ENCODE results near the gene SKAP1.
"Not testable (repeated sequence)": the region's sequence is repeated elsewhere in the genome, so short reads cannot be mapped to it uniquely, and the experiment has no call there.

The SKAP1 gene

DNA sequence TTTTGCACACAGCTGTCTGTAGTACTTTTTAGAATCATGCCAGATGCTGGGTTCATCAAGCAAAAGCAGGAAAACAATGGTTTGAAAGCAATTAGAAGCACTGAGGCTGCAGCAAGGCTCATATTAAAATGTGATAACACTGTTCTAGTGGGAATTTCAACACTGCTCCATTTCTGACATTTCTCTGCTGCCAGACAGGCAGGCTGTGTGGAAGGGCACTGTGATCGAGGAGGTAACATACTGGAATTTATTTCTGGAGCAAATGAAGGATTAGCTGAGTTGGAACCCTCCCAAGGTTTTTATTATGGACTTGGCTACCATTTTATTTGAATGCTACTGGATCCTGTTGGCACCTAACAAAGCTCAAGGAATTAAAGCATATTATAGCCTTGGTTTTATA, 66.9 kb downstream of the SKAP1 start:
- no peak for DNase-seq

DNA sequence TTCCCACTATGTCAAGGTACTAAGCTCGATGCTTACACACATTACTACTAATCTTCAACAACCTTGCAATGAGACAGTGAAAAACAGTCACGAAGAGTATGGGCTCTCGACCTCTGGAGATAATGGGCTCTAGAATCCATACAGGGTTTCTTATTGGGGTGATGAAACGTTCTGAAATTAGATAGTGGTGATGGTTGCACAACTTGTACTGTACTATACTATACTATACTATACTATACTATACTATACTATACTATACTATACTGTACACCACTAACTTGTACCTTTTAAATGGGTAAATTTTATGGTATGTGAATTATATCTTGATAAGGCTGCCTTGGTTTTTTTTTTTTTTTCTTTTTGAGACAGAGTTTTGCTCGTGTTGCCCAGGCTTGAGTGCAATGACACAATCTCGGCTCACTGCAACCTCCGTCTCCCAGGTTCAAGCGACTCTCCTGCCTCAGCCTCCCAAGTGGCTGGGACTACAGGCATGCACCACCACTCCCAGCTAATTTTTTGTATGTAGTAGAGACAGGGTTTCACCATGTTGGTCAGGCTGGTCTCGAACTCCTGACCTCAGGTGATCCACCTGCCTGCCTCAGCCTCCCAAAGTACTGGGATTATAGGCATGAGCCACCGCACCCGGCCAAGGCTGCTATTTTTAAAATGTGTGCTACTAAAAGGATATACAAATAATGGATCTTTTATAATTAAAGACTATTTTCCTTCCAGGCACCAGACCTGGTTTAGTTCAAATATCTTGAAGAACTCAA, 69.0 kb downstream of the SKAP1 start:
- DNase-seq, result not testable (repeated sequence)

DNA sequence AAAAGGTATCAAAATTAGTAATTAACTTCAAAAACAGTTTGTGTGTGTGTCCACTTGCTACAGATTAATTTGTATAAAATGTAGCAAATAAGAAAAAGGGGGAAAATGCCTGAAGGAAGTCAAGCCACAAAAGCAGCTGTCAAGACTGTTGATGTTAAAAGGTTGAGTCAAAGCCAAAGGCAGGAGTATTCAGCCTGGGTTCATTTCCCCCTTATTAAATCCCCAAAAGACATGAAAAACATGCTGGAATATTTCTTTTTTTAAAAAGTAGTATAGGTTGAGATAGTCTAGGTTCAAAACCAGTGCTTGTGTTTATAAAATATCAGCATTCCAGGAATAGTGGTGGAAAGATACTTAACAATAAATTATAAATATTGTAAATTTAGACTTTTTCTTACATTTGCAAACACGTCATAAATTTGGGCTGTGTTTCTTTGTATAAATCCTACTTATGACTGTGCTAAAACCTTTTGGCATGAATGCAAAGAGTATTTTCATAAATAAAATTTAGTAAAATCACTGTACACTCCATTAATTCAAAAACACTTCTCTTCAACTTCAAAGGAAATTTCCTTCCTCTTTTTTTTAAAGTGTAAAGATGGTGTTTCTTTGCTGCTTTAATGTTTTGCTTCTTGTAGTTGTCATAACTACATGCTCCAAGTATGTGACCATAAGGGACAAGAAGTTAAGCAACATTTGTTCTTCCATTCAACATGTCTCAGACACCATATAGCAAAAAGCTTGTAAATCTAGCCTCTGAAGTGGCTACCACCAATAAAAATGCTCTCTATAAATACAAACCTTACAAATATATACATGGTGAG, 72.0 kb downstream of the SKAP1 start:
- no peak for DNase-seq

DNA sequence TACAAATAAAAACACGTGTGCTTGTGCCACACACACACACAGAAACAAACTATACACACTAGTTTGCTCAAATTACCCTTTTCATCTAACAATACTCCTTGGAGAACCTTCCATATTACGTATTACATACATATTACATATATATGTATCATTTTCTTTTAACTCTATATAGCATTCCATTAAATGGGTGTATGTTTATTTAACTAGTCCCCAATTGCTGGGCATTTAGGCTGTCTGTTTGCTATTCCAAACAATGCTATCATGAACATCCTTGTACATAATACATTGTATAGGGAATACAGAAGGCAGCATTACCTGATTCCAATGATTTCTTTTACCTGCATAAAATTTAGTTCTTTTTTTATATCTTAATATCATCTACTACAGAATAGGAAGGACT, 73.1 kb downstream of the SKAP1 start:
- no peak for DNase-seq

DNA sequence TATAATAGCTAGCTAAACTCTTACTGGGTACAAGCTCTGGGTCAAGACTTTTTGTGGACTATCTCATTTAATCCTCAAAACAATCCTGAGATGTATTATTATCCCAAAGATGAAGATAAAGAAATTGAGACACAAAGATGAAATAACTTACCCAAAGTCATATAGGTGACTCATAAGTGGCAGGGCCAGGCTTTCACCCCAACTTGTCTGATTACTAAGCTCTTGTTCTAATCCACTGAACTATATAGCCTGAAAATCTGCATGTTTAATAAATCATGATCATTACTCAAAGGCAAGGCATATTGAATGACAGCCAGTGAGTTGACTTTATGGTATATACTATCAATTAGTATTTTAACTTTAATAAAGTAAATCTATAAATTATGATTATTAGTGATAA, 77.4 kb downstream of the SKAP1 start:
- no peak for DNase-seq

DNA sequence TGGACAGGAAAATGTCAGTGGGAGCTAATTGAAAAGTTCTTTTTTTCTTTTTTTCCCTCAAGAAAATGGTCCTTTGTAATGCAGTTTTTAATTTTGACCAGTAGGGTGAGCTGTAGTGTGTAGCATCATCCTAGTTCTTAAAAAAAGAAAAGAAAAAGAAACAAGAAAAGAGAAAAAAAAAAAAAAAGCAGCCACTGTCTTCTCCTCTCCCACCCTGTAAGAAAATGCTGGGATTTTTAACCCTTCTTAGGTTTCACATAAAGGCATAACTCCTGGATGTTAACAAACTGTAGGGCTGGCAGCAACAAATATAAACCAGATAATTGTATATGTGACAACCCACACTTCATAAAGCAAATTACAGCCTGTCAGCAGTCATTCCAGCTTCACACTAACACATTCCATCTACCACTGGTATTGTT, 78.1 kb downstream of the SKAP1 start:
- DNase-seq, result peak in 1 of 2 donors; percentile 60

DNA sequence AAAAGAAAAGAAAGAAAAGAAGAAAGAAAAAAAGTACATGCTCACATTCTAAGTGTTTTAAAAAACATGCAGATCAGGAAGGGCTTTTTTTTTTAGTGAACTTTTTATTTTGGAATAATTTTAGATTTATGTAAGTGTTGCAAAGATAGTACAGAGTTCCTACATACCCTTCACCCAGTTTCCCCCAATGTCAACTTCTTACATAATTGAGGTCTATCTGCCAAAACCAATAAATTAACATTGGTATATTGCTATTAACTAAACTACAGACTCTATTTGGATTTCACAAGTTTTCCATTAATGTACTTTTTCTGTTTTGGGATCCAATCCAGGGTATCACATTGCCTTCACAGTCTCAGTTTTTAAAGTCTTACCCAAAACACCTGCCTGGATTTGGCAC, 81.7 kb downstream of the SKAP1 start:
- no peak for DNase-seq

DNA sequence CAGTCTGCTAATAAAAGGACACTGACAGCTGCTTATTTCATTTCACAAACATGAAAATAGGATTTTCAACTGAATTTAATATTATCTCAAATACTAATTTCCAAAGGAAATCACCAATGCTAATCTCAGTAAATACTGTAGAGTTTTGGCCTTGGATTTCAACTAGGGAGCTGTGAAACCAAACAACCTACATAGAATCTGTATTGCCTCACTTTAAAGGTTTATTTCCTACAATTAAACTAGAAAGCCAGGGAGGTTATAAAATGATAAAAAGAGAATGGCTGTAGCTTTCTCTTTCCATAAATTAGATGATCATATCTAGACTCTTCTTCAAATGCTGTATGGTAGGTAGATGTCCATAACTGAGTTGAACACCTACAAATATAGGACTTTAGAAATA, 82.8 kb downstream of the SKAP1 start:
- DNase-seq, result no peak

DNA sequence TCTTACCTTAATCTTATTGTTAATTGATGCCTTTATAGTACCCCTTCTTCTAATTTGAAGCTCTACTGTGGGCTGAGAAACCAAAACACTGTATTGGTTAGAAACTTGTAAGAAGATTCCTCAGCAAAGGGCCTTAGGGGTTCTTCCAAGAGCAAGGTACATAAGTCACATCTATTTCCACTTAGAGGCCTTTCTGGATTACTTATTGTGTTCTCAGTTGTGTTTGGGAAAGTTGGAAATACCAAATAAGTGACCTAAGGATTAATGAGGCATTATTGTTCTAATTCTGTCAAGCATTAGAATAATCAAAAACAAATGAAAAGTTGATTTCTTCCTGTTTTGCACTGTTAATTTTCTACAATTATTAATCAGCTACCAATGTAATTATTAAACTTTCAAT, 85.8 kb downstream of the SKAP1 start:
- DNase-seq, result no peak

DNA sequence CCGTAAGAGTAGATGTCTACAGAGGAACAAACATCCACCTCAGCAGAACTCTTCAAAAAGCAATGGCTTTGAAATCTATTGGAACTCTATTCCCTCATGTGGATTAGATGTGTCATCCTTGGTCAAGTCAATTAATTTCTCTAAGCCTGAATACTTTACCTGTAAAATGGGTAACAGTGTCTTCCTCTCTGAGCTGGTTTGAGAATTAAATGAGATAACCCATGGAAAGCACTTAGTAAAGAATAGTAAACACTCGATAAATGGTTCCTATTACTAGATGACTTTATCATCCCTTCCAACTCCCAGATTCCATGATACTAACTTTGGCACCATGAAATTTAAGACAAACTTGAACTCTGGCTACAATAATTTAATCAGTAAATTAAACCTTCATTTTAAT, 89.1 kb downstream of the SKAP1 start:
- DNase-seq, result no peak

DNA sequence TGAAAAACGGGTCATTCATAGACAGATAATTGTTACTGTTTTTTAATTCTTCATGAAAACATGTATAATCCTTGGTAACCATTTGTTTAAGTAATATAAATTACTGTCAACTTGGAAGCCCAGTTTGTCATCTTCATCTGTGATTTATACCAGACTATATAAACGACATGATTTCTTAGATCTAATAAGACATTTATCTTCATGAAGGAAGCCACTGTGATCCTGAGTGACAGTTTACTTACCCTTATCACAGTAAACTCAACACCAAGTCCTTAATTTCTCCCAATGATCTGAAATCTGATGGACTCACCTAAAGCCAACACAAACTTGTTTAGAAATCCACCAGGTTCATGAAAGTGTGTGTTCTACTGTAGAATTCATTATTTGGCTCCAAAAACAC, 91.3 kb downstream of the SKAP1 start:
- no peak for DNase-seq

DNA sequence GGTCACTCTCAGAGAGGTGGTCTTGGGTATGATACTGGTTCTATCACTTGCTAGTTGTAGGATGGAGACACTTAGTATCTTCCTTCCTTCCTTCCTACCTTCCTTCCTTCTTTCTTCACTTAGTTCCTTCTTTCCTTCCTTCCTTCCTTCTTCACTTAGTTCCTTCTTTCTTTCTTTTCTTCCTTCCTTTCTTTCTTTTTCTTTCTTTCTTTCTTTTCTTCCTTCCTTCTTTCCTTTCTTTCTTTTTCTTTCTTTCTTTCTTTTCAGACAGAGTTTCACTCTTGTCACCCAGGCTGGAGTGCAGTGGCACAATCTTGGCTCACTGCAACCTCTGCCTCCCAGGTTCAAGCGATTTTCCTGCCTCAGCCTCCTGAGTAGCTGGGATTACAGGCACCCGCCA, 92.1 kb downstream of the SKAP1 start:
- not testable (repeated sequence) for DNase-seq

DNA sequence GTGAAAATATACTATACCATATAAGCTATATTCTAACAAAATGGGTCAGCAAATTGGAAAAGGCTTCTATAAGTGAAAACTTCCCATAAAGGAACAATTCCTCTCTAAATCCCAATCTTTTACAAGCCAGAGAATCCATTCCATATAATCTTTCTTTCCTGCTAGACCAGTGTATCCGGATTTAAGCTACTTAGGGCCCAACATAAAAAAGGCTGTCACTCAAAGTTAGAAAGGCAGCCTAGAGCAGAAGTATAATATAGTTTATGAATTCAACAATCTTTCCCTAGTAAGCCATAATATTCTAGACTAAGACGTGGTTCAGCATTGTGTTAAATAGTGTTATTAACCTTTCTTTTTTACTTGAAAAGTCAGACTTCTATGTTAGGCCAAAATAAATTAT, 93.0 kb downstream of the SKAP1 start:
- no peak for DNase-seq

DNA sequence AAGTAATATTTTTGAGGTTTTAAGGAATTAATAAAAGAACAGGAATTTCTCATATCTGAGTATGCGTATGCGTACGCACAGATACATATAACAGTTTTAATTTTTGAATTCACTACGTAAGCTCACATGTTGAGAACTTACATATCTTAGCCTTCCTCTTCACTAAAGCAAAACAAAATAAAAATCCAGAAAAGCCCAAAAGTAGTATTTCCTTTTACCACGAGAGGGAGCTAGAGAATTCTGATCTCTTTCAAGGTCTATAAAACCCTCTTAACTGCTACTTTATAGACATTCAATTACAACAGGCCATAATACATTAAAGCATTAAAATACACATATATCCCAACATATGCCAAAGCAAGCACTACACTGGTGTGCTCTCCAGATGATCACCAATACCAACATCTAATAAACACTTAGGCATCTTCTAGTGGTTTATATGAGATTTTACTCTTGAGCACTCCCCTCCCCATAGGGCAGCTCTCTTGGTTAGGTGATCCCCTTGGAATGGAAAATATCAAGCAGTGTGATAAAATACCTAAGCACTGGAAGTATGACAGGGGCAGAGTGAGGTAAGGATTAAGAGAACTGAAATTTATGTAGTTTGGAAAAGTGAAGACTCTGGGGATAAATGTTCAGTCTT, 94.0 kb downstream of the SKAP1 start:
- DNase-seq, result peak in 1 of 2 donors; percentile 81

DNA sequence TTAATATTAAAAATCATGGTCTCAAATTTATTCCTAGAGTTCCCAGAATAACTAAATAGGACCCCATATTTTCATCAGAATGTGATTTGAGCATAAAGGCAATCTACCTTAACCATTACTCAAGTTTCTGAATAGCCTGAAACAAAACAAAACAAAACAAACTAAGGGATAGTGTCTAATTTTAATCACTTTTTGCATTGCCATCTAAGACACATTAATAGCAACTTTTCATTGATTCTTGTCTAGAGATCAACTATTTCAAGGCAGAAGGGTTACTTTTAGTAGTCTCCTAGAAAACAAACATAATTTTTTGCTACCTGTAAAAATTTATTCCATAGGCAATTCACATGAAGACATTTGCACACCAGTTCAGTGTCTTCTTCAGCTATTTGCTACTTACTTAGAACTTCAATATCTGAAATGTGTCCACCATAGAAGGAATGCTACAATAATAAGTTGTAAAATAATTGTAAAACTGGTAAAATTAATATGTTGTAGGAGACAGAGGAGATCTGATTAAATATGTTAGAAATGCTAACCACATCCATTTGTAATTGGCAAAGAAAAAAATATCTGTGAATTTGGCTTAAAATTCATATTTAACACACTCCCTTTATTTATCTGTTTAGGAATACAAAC, 94.7 kb downstream of the SKAP1 start:
- no peak for DNase-seq

DNA sequence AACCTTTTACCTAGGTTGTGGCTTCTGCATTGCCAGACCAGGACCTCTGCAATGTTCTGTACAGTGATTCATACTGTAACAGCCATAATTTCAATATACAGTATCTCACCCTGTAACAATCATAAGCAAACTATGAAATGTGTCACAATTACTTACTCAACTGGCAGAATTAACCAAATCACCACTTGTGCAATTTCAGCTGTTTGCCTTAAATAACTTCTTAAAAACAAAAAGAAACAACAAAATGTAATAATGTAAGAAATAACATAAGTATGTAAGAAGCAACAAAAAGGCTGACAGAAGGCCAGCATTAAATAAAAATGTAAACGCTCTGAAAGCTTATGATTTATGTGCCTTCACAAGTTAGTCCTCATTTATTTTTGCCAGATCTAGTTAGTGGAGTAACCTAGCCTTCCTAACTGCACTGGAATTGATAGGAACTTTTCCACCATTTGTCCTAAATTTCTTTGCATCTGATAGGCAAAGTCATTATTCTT, 96.9 kb downstream of the SKAP1 start:
- DNase-seq, result no peak

DNA sequence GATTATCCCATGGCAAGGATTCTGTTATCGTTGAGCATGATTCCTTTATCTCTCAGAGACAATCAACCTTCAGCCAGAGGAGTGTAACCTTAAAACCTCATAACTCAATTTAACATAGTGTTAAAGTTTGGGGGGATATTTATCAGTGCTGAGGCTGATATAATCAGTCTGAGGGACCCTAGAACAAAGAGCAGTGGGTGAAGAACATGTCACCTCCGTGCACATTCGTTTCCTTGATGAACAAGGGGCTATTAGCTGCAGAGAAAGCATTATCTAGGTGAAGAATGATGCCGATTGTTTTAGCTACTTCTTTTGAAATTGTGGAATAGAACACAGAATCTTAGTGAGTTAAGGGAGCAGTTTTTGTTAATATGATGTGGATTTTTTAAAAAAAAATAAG, 99.1 kb downstream of the SKAP1 start:
- no peak for DNase-seq

DNA sequence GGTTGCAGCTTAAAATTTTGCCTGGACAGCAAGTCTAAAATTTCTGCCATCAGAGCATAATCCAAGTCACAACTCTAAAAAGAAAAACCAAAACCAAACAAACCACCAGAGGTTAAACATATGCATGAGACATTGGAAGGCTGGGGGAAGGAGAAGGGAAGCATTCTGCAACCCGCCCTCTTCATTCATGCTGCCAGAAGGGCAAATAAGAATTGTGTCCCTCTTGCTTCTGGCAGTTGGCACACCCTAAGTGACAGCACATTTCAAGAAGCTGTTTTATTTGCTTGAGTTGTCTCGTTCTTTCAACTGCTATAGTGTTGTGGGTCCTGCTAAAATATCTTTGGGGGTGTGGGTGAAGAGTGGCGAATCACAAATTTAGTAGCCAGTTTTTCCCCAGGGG, 99.6 kb downstream of the SKAP1 start:
- no peak for DNase-seq

DNA sequence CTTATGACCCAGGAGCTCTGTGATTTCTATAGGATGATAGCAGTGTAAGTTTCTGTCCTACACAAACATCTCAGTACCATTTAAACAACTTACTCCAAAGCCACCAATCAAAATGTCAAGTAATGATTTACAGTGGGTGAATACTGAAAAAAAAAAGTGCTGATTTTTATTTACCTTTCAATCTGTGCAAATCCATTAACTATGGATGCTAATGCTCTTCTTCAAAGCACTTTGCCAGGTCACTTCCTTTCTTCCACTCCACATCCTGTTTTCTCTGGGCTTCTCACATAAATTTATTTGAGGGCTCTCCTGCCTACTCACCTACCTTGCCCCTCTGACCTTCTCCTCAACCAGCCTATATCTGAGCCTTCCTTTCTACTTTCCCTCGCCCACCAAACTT, 101.6 kb downstream of the SKAP1 start:
- no peak for DNase-seq

DNA sequence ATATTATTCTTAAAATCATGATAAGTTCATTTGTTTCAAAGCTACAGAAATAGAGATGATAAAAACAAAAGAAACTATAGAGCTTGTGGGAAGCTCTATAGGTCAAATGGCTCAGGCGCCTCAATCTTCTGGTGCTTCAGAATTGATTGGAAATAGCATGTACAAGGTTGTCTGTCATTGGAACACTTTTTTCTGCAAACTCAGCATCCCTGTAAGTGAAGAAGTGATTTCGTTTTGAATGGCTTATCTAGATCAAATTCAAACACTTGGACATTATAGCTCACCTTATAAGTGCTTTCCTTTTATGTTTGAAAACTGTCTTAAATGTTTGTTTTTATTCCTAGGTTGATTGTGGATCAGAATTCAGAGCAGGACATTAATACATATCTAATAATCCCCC, 103.7 kb downstream of the SKAP1 start:
- no peak for DNase-seq

DNA sequence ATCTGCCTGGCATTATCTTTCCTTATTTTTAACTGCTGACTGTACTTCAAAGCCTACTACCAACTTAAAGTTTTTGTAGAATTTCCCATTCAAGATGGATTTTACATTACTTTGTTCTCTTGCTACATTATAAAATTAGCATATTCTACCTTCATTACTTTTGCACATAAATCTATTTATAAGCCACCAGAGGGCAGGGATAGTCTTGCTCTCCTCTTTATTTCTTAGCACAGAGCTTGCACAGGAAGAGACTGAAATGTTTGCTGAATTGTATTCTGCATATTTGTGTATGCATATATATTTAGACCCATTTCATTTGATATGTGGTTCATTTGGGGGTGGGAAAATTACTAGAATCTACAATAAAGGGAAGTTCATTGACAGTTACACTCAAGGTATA, 108.0 kb downstream of the SKAP1 start:
- no peak for DNase-seq

DNA sequence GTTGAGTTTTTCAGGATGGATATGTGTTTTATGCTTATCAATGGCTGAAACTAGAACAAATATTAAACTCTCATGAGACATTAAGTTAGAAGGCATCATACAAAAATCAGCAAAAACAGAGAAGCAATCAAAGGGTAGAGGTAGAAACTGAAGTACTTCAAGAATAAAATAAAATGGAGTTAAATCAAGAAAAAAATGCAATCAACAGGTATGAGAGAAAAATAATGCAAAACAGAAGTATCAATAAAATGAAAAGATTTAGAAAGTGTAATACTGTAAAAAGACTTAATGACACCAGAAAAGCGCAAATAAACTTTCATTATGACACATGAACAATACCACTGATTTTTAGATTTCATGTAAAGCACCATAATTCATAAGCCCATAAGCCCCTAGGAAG, 112.3 kb downstream of the SKAP1 start:
- DNase-seq, result no peak

DNA sequence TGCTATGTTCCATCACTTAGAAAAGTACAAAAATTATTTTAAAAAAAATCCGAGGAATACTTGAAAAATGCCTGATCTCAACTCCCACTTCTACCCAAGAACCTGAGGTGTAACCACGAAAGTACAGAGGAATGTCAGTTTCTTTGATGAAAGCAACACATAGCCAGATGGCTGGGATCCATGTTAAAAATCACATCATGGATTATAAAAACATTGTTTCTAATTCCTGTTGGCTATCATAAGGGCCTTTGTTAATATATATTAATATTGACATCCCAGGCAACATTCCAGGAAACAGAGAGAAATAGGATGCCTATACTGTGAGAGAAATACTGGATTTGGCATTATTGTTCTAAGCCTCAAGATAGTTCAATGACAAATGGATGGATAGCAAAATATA, 115.3 kb downstream of the SKAP1 start:
- no peak for DNase-seq

Data from CD4-positive, alpha-beta T cell treated with Interleukin-4 for 1 hour (primary cell).